Sigmoid colon (tissue), 4 donors: ENCODE measurements around the gene PYGB.

Experiments
- CTCF ChIP-seq, 4 experiments: fragments of 450-650 bp in 3 of 4; fragments of 200-600 bp in 1 of 4; IDR thresholded peaks; one replicate each; pipeline ENCODE4 v1.5.1; 2016 to 2019; ENCODE audit warnings: antibody characterized with exemption in 4 of 4, mild to moderate bottlenecking in 3 of 4, moderate library complexity in 2 of 4
- EP300 ChIP-seq, 4 donors: sonication (generic); formaldehyde crosslinking; IDR thresholded peaks; one replicate each; pipeline ENCODE4 v1.6.1; 2017; ENCODE audit warnings: antibody characterized with exemption in 4 of 4

DNA sequence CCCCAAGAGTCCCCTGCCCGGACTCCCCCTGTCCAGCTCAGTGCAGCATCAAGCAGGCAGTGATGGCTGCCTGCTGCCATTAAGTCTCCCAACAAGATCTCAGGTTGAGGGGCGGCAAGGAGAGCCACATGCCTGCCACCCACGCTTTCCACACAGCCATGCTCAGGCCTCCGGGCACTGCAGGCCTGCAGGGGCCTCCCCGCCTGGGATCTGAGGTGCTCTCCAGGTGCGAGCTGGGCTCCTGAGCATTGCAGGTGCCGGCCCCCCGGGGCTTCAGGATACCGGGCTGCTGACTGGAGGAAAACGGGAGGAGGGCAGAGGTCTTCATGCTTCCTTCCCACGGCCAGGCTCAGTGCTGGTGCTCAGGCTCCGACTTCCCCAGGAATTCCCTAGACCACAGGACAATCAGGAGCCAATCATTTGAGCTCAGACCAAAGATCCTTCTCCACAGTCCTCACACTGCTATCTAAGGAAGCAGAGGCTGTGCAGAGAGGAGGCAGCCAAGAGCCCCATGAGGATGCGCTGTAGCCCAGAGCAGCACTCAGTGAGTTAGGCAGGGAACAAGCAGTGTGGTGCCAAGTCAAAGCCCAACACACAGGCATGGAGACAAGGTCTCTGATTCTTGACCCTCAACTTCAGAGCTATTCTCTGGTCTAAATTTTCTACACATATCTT is 52.7 kb downstream of the PYGB start:
- TF ChIP-seq CTCF (IDR thresholded peaks at IDR 0.05) (no peak), EP300 (IDR thresholded peaks at IDR 0.05) (no peak)
